Measurements from ENCODE around the gene RCVRN. TPM values are rescaled to one million over a fixed set of nuclear protein-coding genes. Genes with fewer than 3 reads are reported as not detected.

Gene RCVRN
- total and polyA plus RNA-seq, 2 donors (not counting 1 experiment from before 2014, with no cell fraction given): not detected

- no peaks in the 10 kb centered on the region for H3K9me3 ChIP-seq (ENCODE audit: control insufficient read depth, insufficient read depth, low read depth, low read length)
- DNase-seq (ENCODE audit: low read depth in 2 of 2): no peak
These were observed 50.0 kb downstream of the RCVRN start for GRCh38 chr17:9855036-9855435.

DNA sequence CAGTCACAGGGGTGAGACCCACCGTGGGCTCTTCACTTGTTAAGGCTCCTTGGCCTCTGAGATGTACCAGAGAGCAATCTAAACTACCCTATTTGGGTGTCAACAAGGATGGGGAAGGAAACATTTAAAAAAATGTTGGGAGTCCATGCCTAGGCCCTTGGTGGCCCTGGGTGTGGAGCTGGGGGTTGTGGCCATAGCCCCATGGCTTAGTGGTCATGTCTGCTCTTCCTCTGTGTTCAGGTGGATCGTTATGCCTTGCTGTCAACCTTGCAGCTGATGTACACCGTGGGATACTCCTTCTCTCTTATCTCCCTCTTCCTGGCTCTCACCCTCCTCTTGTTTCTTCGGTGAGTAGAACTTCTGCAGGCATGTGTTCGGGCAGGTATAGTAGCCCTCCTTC, 50.8 kb downstream of the RCVRN start:
- no peaks in the 10 kb centered on the region for H3K27me3 ChIP-seq (ENCODE audit: control insufficient read depth, insufficient read depth, low read length)
- no peaks in the 10 kb centered on the region for H3K36me3 ChIP-seq (ENCODE audit: control insufficient read depth, insufficient read depth, low read length)
- DNase-seq (ENCODE audit: low read depth in 2 of 2): no peak
- TF ChIP-seq EZH2 (IDR thresholded peaks at IDR 0.05; ENCODE audit: low read length, missing control alignments) (no peak), CTCF (conservative IDR thresholded peaks at IDR 0.05 in 1 of 2, IDR thresholded peaks at IDR 0.05 in 1 of 2; ENCODE audit: low read depth in 1 of 2, low read length in 2 of 2) (no peak)
- H2AFZ ChIP-seq (ENCODE audit: low read length): no peak overlapping the region
- H3K4me3 ChIP-seq (replicated peaks in 1 of 4; ENCODE audit: control extremely low read depth in 1 of 4, insufficient read depth in 1 of 4, low read depth in 3 of 4, low read length in 4 of 4): no peak overlapping the region
- H3K27ac ChIP-seq (ENCODE audit: insufficient read depth, low read length): no peak overlapping the region
- H3K4me2 ChIP-seq (ENCODE audit: extremely low read depth, insufficient read depth, low read length): no peak overlapping the region
- H4K20me1 ChIP-seq (ENCODE audit: control insufficient read depth, extremely low read depth, insufficient read depth, low read length): no peaks in the 10 kb centered on the region
- no peaks in the 10 kb centered on the region for H3K79me2 ChIP-seq (ENCODE audit: control insufficient read depth, insufficient read depth, low read length)
- H3K4me1 ChIP-seq (ENCODE audit: control insufficient read depth, extremely low read depth, insufficient read depth, low read length): no peaks in the 10 kb centered on the region
- H3K9ac ChIP-seq (ENCODE audit: insufficient read depth, low read length): no peak overlapping the region
- H3K9me3 ChIP-seq (ENCODE audit: control insufficient read depth, insufficient read depth, low read depth, low read length): no peaks in the 10 kb centered on the region

More at GRCh38 chr17:9855036-9855435, 50.0 kb downstream of the RCVRN start:
- Histone ChIP-seq H3K4me2 (ENCODE audit: extremely low read depth, insufficient read depth, low read length) (no peak overlapping the region), H3K36me3 (ENCODE audit: control insufficient read depth, insufficient read depth, low read length) (no peaks in the 10 kb centered on the region), H2AFZ (ENCODE audit: low read length) (no peak overlapping the region), H3K9ac (ENCODE audit: insufficient read depth, low read length) (no peak overlapping the region), H3K4me1 (ENCODE audit: control insufficient read depth, extremely low read depth, insufficient read depth, low read length) (no peaks in the 10 kb centered on the region), H3K4me3 (replicated peaks in 1 of 4; ENCODE audit: control extremely low read depth in 1 of 4, insufficient read depth in 1 of 4, low read depth in 3 of 4, low read length in 4 of 4) (no peak overlapping the region), H3K27ac (ENCODE audit: insufficient read depth, low read length) (no peak overlapping the region), H3K79me2 (ENCODE audit: control insufficient read depth, insufficient read depth, low read length) (no peaks in the 10 kb centered on the region), H4K20me1 (ENCODE audit: control insufficient read depth, extremely low read depth, insufficient read depth, low read length) (no peaks in the 10 kb centered on the region), H3K27me3 (ENCODE audit: control insufficient read depth, insufficient read depth, low read length) (no peaks in the 10 kb centered on the region)
- TF ChIP-seq EZH2 (IDR thresholded peaks at IDR 0.05; ENCODE audit: low read length, missing control alignments) (no peak), CTCF (conservative IDR thresholded peaks at IDR 0.05 in 1 of 2, IDR thresholded peaks at IDR 0.05 in 1 of 2; ENCODE audit: low read depth in 1 of 2, low read length in 2 of 2) (no peak)

GRCh38 chr17:9850151-9850550, 54.9 kb downstream of the RCVRN start:
- Histone ChIP-seq H3K27ac (ENCODE audit: insufficient read depth, low read length) (no peak overlapping the region), H3K79me2 (ENCODE audit: control insufficient read depth, insufficient read depth, low read length) (no peaks in the 10 kb centered on the region), H3K9me3 (ENCODE audit: control insufficient read depth, insufficient read depth, low read depth, low read length) (no peaks in the 10 kb centered on the region), H3K36me3 (ENCODE audit: control insufficient read depth, insufficient read depth, low read length) (no peaks in the 10 kb centered on the region), H3K27me3 (ENCODE audit: control insufficient read depth, insufficient read depth, low read length) (no peaks in the 10 kb centered on the region), H3K4me2 (ENCODE audit: extremely low read depth, insufficient read depth, low read length) (no peak overlapping the region), H4K20me1 (ENCODE audit: control insufficient read depth, extremely low read depth, insufficient read depth, low read length) (no peaks in the 10 kb centered on the region), H3K4me1 (ENCODE audit: control insufficient read depth, extremely low read depth, insufficient read depth, low read length) (no peaks in the 10 kb centered on the region), H3K4me3 (replicated peaks in 1 of 4; ENCODE audit: control extremely low read depth in 1 of 4, insufficient read depth in 1 of 4, low read depth in 3 of 4, low read length in 4 of 4) (no peak overlapping the region), H2AFZ (ENCODE audit: low read length) (no peak overlapping the region), H3K9ac (ENCODE audit: insufficient read depth, low read length) (no peak overlapping the region)
- no peak for TF ChIP-seq EZH2 (IDR thresholded peaks at IDR 0.05; ENCODE audit: low read length, missing control alignments)
- TF ChIP-seq CTCF (conservative IDR thresholded peaks at IDR 0.05 in 1 of 2, IDR thresholded peaks at IDR 0.05 in 1 of 2; ENCODE audit: low read depth in 1 of 2, low read length in 2 of 2): no peak
- no peak for DNase-seq (ENCODE audit: low read depth in 2 of 2)

Other genes starting within 250 kb of the RCVRN start
- not detected in 2 replicates for gene DHRS7C, start 113.7 kb downstream of the RCVRN start, total RNA-seq
- gene DHRS7C, start 113.7 kb downstream of the RCVRN start, polyA plus RNA-seq: not detected in 2 replicates
- gene GSG1L2, start 83.2 kb downstream of the RCVRN start, total RNA-seq: not detected in 2 replicates
- not detected in 2 replicates for gene GSG1L2, start 83.2 kb downstream of the RCVRN start, polyA plus RNA-seq
- not detected in 2 replicates for gene GLP2R, start 79.3 kb downstream of the RCVRN start, total RNA-seq
- gene GLP2R, start 79.3 kb downstream of the RCVRN start, polyA plus RNA-seq: not detected in 2 replicates